SH-SY5Y (cell line): ENCODE results near the gene RXRA.

Source experiments
- GATA2 ChIP-seq: IDR thresholded peaks from 2 replicates; pipeline ENCODE4 v1.6.1; 2011; ENCODE audit warnings: mild to moderate bottlenecking, low read depth, low read length
- GATA3 ChIP-seq: IDR thresholded peaks from 2 replicates; pipeline ENCODE4 v1.6.1; 2011; ENCODE audit warnings: low read depth, mild to moderate bottlenecking, low read length, moderate library complexity

DNA sequence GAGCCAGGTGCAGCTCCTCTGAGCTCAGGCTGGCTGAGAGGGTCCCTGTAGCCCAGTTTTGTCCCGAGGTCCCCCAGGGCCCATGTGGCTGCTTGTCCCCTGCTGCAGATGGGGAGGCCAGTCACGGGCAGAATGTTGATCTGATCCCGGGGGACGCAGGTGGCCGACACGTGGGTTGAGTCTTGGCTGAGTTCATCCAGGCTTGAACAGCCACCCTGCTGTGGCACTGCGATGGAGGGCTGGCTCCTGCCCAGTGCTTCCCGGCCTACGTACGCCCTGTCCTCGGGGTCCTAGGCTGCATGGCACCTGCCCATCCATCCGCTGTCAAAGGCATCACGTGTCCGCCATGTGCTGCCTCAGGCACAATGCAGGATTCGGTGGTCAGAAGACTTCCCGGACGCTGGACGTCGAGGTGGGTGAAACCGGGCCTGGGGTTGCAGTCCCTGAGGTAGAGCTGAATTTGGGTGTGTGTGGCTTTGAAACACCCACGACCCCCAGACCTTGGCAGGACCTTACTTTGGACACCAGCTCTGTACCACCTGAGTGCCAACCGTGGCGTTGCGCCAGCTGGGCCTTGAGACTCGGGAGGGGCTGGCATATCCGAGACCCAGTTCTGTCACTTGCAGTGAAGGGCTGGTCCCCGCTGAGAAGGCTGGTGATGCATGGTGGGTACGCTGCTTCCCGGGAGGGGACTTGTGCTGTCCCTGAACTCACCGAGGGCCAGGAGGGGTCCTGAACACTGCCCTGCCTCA lies 22.3 kb downstream of the RXRA start:
- TF ChIP-seq GATA2, result no peak; the same call in 1 of the 2 replicates
- no peak for TF ChIP-seq GATA3
